ENCODE measurements around the gene C14orf180.

DNA sequence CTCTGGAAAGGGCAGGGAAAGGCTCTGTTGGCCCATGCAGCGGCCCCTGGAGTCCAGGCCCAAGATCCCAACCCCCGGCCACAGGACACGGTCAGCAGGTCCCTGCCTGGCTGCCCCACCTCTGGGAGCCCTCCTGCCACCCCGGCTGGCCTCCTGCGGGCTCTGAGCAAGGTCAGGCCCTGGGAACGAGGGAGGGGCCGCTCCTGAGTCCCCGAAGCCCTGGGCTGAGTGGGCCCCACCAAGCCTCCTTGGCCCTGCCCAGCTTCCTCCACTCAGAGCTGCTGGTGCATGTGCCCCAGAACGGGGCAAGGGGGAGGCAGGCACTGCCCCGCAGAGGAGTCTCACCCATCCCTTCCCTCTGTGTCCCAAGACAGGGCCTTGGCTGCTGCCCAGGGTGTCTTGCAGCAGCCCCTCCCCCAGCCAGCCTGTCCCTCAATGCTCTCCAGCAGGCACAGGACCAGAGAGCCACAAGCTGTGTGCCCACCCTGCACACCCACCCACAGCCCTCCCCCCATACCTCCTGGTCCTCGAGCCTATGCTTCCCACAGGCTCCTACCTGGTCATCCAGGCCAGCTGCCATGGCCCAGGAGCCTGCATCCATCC is 7.4 kb upstream of the C14orf180 start:
- TF ChIP-seq, protein P1, sequence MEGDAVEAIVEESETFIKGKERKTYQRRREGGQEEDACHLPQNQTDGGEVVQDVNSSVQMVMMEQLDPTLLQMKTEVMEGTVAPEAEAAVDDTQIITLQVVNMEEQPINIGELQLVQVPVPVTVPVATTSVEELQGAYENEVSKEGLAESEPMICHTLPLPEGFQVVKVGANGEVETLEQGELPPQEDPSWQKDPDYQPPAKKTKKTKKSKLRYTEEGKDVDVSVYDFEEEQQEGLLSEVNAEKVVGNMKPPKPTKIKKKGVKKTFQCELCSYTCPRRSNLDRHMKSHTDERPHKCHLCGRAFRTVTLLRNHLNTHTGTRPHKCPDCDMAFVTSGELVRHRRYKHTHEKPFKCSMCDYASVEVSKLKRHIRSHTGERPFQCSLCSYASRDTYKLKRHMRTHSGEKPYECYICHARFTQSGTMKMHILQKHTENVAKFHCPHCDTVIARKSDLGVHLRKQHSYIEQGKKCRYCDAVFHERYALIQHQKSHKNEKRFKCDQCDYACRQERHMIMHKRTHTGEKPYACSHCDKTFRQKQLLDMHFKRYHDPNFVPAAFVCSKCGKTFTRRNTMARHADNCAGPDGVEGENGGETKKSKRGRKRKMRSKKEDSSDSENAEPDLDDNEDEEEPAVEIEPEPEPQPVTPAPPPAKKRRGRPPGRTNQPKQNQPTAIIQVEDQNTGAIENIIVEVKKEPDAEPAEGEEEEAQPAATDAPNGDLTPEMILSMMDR (IDR thresholded peaks at IDR 0.05) = no peak
- TF ChIP-seq POLR2A (IDR thresholded peaks at IDR 0.05) = no peak
